Karpas-422 (cell line): ENCODE data around the gene NOBOX. TPM values are rescaled to one million over a fixed set of nuclear protein-coding genes. Genes with fewer than 3 reads are reported as not detected.
"Not testable (repeated sequence)": the region's sequence is repeated elsewhere in the genome, so short reads cannot be mapped to it uniquely, and the experiment has no call there.

ENCODE experiments used
- DNase-seq: peaks from one replicate; pipeline ENCODE4 v3.0.0-alpha.2; 2015
- H2AFZ ChIP-seq: fragments of 200-600 bp; sonication (generic); 2 replicates; pipeline ENCODE4 v1.6.1; 2014; ENCODE audit warnings: antibody characterized with exemption, low read length, mixed read lengths
- H3K27ac ChIP-seq: fragments of 200-600 bp; sonication (generic); 2 replicates; pipeline ENCODE4 v1.5.1; 2014; ENCODE audit warnings: mild to moderate bottlenecking, low read length, moderate library complexity
- H3K27me3 ChIP-seq: fragments of 200-600 bp; sonication (generic); 2 replicates; pipeline ENCODE4 v1.6.1; 2014; ENCODE audit warnings: low read length, mixed read lengths
- H3K36me3 ChIP-seq: fragments of 200-600 bp; sonication (generic); 2 replicates; pipeline ENCODE4 v1.6.1; 2014; ENCODE audit warnings: low read length, mixed read lengths; ENCODE audit not compliant: insufficient read depth
- H3K4me1 ChIP-seq: fragments of 200-600 bp; sonication (generic); 2 replicates; pipeline ENCODE4 v1.6.1; 2014; ENCODE audit warnings: mild to moderate bottlenecking, low read length, mixed read lengths
- H3K4me2 ChIP-seq: fragments of 200-600 bp; sonication (generic); 2 replicates; pipeline ENCODE4 v1.6.1; 2014; ENCODE audit warnings: low read length, low read depth, mild to moderate bottlenecking; ENCODE audit not compliant: poor library complexity, severe bottlenecking
- H3K4me3 ChIP-seq: fragments of 200-600 bp; sonication (generic); 2 replicates; pipeline ENCODE4 v1.5.1; 2014; ENCODE audit warnings: mild to moderate bottlenecking, antibody characterized with exemption, low read length, mixed read lengths
- H3K79me2 ChIP-seq: fragments of 200-600 bp; sonication (generic); 2 replicates; pipeline ENCODE4 v1.6.1; 2014; ENCODE audit warnings: mild to moderate bottlenecking, low read length, mixed read lengths
- H3K9ac ChIP-seq: fragments of 200-600 bp; sonication (generic); 2 replicates; pipeline ENCODE4 v1.6.0; 2014; ENCODE audit warnings: low read length
- H3K9me2 ChIP-seq: fragments of 200-600 bp; sonication (generic), shearing (Covaris generic); replicated peaks from 2 replicates; pipeline ENCODE4 v1.6.0; 2014; ENCODE audit warnings: mild to moderate bottlenecking, low read length, moderate library complexity; ENCODE audit not compliant: insufficient read depth
- H3K9me3 ChIP-seq: fragments of 300-700, 200-600 bp; sonication (generic); 2 replicates; pipeline ENCODE4 v1.6.1; 2014; ENCODE audit warnings: low read length, mixed read lengths
- H4K20me1 ChIP-seq: fragments of 200-600 bp; sonication (generic); 2 replicates; pipeline ENCODE4 v1.6.1; 2014; ENCODE audit warnings: mild to moderate bottlenecking, antibody characterized with exemption, low read length, low read depth; ENCODE audit not compliant: insufficient read depth
- total RNA-seq: library from RNA; depleted of rRNA; stranded (reverse); fragments of >200 nt; shearing (Covaris generic); gene quantifications from 2 replicates; pipeline ENCODE4 v1.2.3, GENCODE V29; 2014; ENCODE audit warnings: low replicate concordance

The NOBOX gene
- total RNA-seq, 1 experiment from 2014 or later, result not detected

GRCh38 chr7:144427539-144427938 lies 24.0 kb upstream of the NOBOX start:
- H3K9ac ChIP-seq, H3K4me3 ChIP-seq, H2AFZ ChIP-seq, H4K20me1 ChIP-seq, H3K27me3 ChIP-seq, H3K79me2 ChIP-seq, H3K9me3 ChIP-seq, H3K36me3 ChIP-seq, H3K27ac ChIP-seq, H3K4me2 ChIP-seq, DNase-seq, H3K9me2 ChIP-seq, H3K4me1 ChIP-seq: not testable (repeated sequence)

GRCh38 chr7:144418931-144419330 lies 15.4 kb upstream of the NOBOX start:
- H3K27me3 ChIP-seq, H3K4me2 ChIP-seq, H4K20me1 ChIP-seq, H2AFZ ChIP-seq, H3K9ac ChIP-seq, H3K36me3 ChIP-seq, H3K27ac ChIP-seq, DNase-seq, H3K4me3 ChIP-seq, H3K9me2 ChIP-seq, H3K9me3 ChIP-seq, H3K79me2 ChIP-seq, H3K4me1 ChIP-seq: not testable (repeated sequence)

GRCh38 chr7:144416341-144416740 lies 12.8 kb upstream of the NOBOX start:
- H3K27ac ChIP-seq, result no peak overlapping the region
- no peaks in the 10 kb centered on the region for H3K9me3 ChIP-seq
- no peaks in the 10 kb centered on the region for H3K4me1 ChIP-seq
- H3K4me2 ChIP-seq, result no peak overlapping the region
- no peaks in the 10 kb centered on the region for H4K20me1 ChIP-seq
- no peak overlapping the region for H2AFZ ChIP-seq
- DNase-seq, result no peak
- H3K27me3 ChIP-seq, result no peaks in the 10 kb centered on the region
- H3K4me3 ChIP-seq, result no peak overlapping the region
- H3K36me3 ChIP-seq, result no peaks in the 10 kb centered on the region
- H3K9ac ChIP-seq, result no peak overlapping the region
- no peaks in the 10 kb centered on the region for H3K9me2 ChIP-seq
- H3K79me2 ChIP-seq, result no peaks in the 10 kb centered on the region

- Histone ChIP-seq H3K27ac (no peak overlapping the region), H3K79me2 (no peaks in the 10 kb centered on the region), H4K20me1 (no peaks in the 10 kb centered on the region), H3K27me3 (no peaks in the 10 kb centered on the region), H3K9me3 (no peaks in the 10 kb centered on the region), H3K9ac (no peak overlapping the region), H3K4me3 (no peak overlapping the region), H3K4me1 (no peaks in the 10 kb centered on the region), H3K4me2 (no peak overlapping the region), H2AFZ (no peak overlapping the region), H3K9me2 (no peaks in the 10 kb centered on the region), H3K36me3 (no peaks in the 10 kb centered on the region)
- no peak for DNase-seq
These were observed 12.4 kb upstream of the NOBOX start for GRCh38 chr7:144415858-144416257.

GRCh38 chr7:144414815-144415214 lies 11.3 kb upstream of the NOBOX start:
- Histone ChIP-seq H4K20me1 (no peaks in the 10 kb centered on the region), H3K4me1 (no peaks in the 10 kb centered on the region), H3K9me2 (no peaks in the 10 kb centered on the region), H3K4me3 (no peak overlapping the region), H3K9me3 (no peaks in the 10 kb centered on the region), H3K27me3 (no peaks in the 10 kb centered on the region), H3K27ac (no peak overlapping the region), H3K36me3 (no peaks in the 10 kb centered on the region), H3K4me2 (no peak overlapping the region), H3K79me2 (no peaks in the 10 kb centered on the region), H3K9ac (no peak overlapping the region), H2AFZ (no peak overlapping the region)
- DNase-seq, result no peak

GRCh38 chr7:144410441-144410840 lies 6.9 kb upstream of the NOBOX start:
- H3K4me3 ChIP-seq, result no peak overlapping the region
- H3K27me3 ChIP-seq, result no peaks in the 10 kb centered on the region
- no peaks in the 10 kb centered on the region for H3K9me3 ChIP-seq
- no peak overlapping the region for H3K27ac ChIP-seq
- no peak overlapping the region for H2AFZ ChIP-seq
- no peaks in the 10 kb centered on the region for H3K4me1 ChIP-seq
- no peaks in the 10 kb centered on the region for H3K79me2 ChIP-seq
- no peaks in the 10 kb centered on the region for H3K9me2 ChIP-seq
- no peak for DNase-seq
- H3K9ac ChIP-seq, result no peak overlapping the region
- no peaks in the 10 kb centered on the region for H3K36me3 ChIP-seq
- no peaks in the 10 kb centered on the region for H4K20me1 ChIP-seq
- no peak overlapping the region for H3K4me2 ChIP-seq

GRCh38 chr7:144408121-144408520 lies 4.6 kb upstream of the NOBOX start:
- Histone ChIP-seq H2AFZ (no peak overlapping the region), H4K20me1 (no peaks in the 10 kb centered on the region), H3K36me3 (no peaks in the 10 kb centered on the region), H3K4me1 (no peaks in the 10 kb centered on the region), H3K9ac (no peak overlapping the region), H3K9me2 (no peaks in the 10 kb centered on the region), H3K27ac (no peak overlapping the region), H3K4me3 (no peak overlapping the region), H3K79me2 (no peaks in the 10 kb centered on the region), H3K27me3 (no peaks in the 10 kb centered on the region), H3K9me3 (no peaks in the 10 kb centered on the region), H3K4me2 (no peak overlapping the region)
- DNase-seq, result no peak

GRCh38 chr7:144407266-144407931 lies 3.9 kb upstream of the NOBOX start:
- Histone ChIP-seq H2AFZ (no peak overlapping the region), H4K20me1 (no peaks in the 10 kb centered on the region), H3K36me3 (no peaks in the 10 kb centered on the region), H3K4me1 (no peaks in the 10 kb centered on the region), H3K9ac (no peak overlapping the region), H3K9me2 (no peaks in the 10 kb centered on the region), H3K9me3 (no peaks in the 10 kb centered on the region), H3K4me3 (no peak overlapping the region), H3K27ac (no peak overlapping the region), H3K27me3 (no peaks in the 10 kb centered on the region), H3K4me2 (no peak overlapping the region), H3K79me2 (no peaks in the 10 kb centered on the region)
- no peak for DNase-seq

GRCh38 chr7:144404946-144405345 lies 1.5 kb upstream of the NOBOX start:
- Histone ChIP-seq H3K79me2 (no peaks in the 10 kb centered on the region), H3K36me3 (no peaks in the 10 kb centered on the region), H3K9ac (no peak overlapping the region), H3K9me3 (no peaks in the 10 kb centered on the region), H3K4me1 (no peaks in the 10 kb centered on the region), H2AFZ (no peak overlapping the region), H3K27ac (no peak overlapping the region), H3K27me3 (no peaks in the 10 kb centered on the region), H4K20me1 (no peaks in the 10 kb centered on the region), H3K9me2 (no peaks in the 10 kb centered on the region), H3K4me3 (no peak overlapping the region), H3K4me2 (no peak overlapping the region)
- no peak for DNase-seq
